ENCODE measurements around the gene SMYD2. TPM values are rescaled to one million over a fixed set of nuclear protein-coding genes. Genes with fewer than 3 reads are reported as not detected.

SMYD2 gene
- total RNA-seq, 4 donors from 2014 or later: 22.7 to 45.1 (median 26.5) TPM

GRCh38 chr1:214280386-214281020 lies 456 bp upstream of the SMYD2 start:
- TF ChIP-seq, protein P1, sequence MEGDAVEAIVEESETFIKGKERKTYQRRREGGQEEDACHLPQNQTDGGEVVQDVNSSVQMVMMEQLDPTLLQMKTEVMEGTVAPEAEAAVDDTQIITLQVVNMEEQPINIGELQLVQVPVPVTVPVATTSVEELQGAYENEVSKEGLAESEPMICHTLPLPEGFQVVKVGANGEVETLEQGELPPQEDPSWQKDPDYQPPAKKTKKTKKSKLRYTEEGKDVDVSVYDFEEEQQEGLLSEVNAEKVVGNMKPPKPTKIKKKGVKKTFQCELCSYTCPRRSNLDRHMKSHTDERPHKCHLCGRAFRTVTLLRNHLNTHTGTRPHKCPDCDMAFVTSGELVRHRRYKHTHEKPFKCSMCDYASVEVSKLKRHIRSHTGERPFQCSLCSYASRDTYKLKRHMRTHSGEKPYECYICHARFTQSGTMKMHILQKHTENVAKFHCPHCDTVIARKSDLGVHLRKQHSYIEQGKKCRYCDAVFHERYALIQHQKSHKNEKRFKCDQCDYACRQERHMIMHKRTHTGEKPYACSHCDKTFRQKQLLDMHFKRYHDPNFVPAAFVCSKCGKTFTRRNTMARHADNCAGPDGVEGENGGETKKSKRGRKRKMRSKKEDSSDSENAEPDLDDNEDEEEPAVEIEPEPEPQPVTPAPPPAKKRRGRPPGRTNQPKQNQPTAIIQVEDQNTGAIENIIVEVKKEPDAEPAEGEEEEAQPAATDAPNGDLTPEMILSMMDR (IDR thresholded peaks at IDR 0.05): no peak
- ATAC-seq (ENCODE audit: low FRiP score) (peak; percentile 63), DNase-seq (ENCODE audit: low spot score) (no peak)

GRCh38 chr1:214281720-214282629 lies 1.0 kb downstream of the SMYD2 start:
- DNase-seq (ENCODE audit: low spot score) (no peak), ATAC-seq (ENCODE audit: low FRiP score) (no peak)

DNA sequence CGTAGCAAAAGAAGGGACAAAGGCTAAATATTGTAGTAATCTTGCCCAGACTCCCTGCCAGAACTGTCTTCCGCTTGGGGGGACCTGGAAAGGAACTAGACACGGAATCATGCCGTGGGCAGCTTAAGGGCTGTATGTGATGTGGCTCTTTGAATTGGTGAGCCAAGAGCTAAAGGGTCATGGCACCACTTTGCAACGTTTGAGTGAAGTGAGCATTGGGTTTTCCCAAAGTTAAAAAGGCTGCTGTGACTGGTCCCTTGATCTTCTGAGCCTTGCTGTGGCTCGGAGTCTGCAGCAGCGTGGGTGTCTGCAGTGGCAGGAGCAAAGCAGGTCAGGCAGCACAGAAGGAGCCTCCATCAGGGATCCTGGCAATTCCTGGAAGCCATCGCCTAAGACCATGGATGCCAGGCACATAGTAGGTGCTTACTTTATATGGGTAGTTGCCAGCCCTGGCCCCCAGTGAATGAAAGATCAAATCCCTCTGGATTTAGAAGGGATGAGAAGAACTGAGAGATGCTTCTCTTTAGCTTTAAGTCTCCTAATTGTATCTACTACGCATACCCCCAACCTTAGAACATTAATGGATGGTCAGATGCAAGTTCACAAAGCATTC lies 1.8 kb downstream of the SMYD2 start:
- DNase-seq (ENCODE audit: low spot score): no peak
- no peak for ATAC-seq (ENCODE audit: low FRiP score)
- TF ChIP-seq, protein P1 (IDR thresholded peaks at IDR 0.05): no peak

More at GRCh38 chr1:214281720-214282629, 1.0 kb downstream of the SMYD2 start:
- TF ChIP-seq, protein P1 (IDR thresholded peaks at IDR 0.05): no peak

- ATAC-seq (ENCODE audit: low FRiP score) (no peak), DNase-seq (ENCODE audit: low spot score) (no peak)
- TF ChIP-seq, protein P1 (IDR thresholded peaks at IDR 0.05): no peak
Measured at GRCh38 chr1:214285610-214286440, 4.9 kb downstream of the SMYD2 start.

DNA sequence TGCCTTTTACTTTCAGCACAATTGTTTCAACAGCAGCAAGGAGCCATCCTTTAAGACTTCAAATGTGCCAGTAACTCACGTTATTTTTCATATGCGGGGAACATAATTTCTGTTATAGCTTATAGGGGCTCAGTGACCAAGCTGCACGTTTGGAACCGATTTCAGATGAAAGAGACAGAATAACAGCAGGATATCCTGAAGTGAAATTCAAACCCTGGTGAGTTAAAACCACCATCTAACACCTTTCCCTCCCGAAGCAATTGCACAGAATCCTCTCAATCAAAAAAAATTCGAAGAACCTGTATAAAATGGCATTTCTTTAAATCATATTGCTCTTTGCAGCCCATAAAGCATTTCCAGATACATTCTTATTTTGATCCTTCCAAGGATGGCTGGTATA lies 6.9 kb downstream of the SMYD2 start:
- TF ChIP-seq, protein P1 (IDR thresholded peaks at IDR 0.05): no peak
- DNase-seq (ENCODE audit: low spot score) (no peak), ATAC-seq (ENCODE audit: low FRiP score) (no peak)

DNA sequence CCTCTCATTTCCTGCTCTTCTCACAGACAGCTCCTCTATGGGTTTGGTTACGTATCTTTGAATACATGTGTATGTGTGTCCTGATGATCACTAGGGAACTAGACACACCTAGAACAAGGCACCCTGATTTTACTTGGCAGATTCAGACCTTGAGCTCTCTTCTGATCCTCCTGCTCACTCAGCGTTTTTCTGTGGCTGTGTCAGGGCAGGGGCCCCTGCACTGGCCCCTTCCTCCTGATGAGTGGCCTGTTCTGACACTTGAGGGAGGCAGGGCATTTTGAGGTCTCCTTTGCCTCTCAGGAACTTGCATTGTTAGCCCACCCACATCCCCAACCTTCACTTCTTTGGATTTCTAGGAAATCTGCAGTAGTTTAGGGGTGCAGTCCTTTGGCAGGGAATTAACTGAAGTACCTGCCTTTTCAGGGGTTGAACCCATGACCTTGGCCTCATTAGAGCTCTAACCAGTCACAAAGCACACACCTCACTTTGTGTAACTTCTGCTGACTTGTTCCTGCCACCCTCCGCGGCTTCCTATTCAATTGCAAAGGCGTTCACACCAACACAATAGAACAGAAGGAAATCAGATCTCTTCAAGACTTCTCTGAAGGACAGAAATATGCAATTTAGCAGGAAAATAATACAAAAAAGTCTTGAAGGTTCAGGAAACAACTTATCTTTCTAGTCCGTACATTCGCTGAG lies 8.8 kb downstream of the SMYD2 start:
- TF ChIP-seq, protein P1 (IDR thresholded peaks at IDR 0.05): no peak
- DNase-seq (ENCODE audit: low spot score) (no peak), ATAC-seq (ENCODE audit: low FRiP score) (no peak)

Measured in omental fat pad (tissue), 4 donors.